K562 (cell line): ENCODE data around the gene LRRK1. TPM values are rescaled to one million over a fixed set of nuclear protein-coding genes. Genes with fewer than 3 reads are reported as not detected.

Experiments used
- CCAR2 ChIP-seq: fragments of 200-400 bp; formaldehyde crosslinking; IDR thresholded peaks from 2 replicates; pipeline ENCODE4 v1.6.1; 2017; ENCODE audit warnings: mild to moderate bottlenecking, low read depth, low read length
- COPS2 ChIP-seq: fragments of 450-650 bp; conservative IDR thresholded peaks from 2 replicates; pipeline ENCODE4 v1.6.1; 2016; ENCODE audit warnings: mild to moderate bottlenecking, moderate library complexity
- CTBP1 ChIP-seq: fragments of 450-650 bp; IDR thresholded peaks from 2 replicates; pipeline ENCODE4 v1.6.1; 2016; ENCODE audit warnings: borderline replicate concordance
- DACH1 ChIP-seq: fragments of 450-650 bp; IDR thresholded peaks from 2 replicates; pipeline ENCODE4 v1.6.1; 2018; ENCODE audit not compliant: partially characterized antibody
- EP300 ChIP-seq: IDR thresholded peaks from 2 replicates; pipeline ENCODE4 v1.6.1; 2012; ENCODE audit warnings: low read length, improper control_type of control experiment
- KDM5B ChIP-seq: fragments of 200-600 bp; sonication (generic); IDR thresholded peaks from 2 replicates; pipeline ENCODE4 v1.6.1; 2012; ENCODE audit warnings: low read depth, mild to moderate bottlenecking, moderate library complexity, low read length, control low read depth, inconsistent platforms; ENCODE audit not compliant: insufficient replicate concordance
- MIER1 ChIP-seq: fragments of 450-650 bp; IDR thresholded peaks from 2 replicates; pipeline ENCODE4 v1.6.1; 2016; ENCODE audit warnings: antibody characterized with exemption, mild to moderate bottlenecking, low read depth
- MTF1 ChIP-seq: fragments of 250-450 bp; sonication (Bioruptor Pico); IDR thresholded peaks from 2 replicates; pipeline ENCODE4 v1.9.0; 2021; ENCODE audit warnings: moderate library complexity, mild to moderate bottlenecking, inconsistent platforms, borderline replicate concordance
- RBM39 ChIP-seq: fragments of 200-400 bp; formaldehyde crosslinking; optimal IDR thresholded peaks from 2 replicates; pipeline ENCODE3; 2018; ENCODE audit warnings: low read depth, low read length
- SMARCE1 ChIP-seq: fragments of 450-650 bp; IDR thresholded peaks from 2 replicates; pipeline ENCODE4 v1.7.1; 2016; ENCODE audit warnings: mild to moderate bottlenecking
- SRSF1 ChIP-seq: fragments of 200-400 bp; formaldehyde crosslinking; IDR thresholded peaks from 2 replicates; pipeline ENCODE4 v1.6.1; 2017; ENCODE audit warnings: mild to moderate bottlenecking, low read depth, low read length, moderate library complexity
- ZNF140 ChIP-seq: fragments of 250-450 bp; sonication (Bioruptor Pico); IDR thresholded peaks from 2 replicates; pipeline ENCODE4 v1.8.0; 2021; ENCODE audit warnings: moderate library complexity, mild to moderate bottlenecking, inconsistent platforms
- ZNF431 ChIP-seq: sonication (generic); formaldehyde crosslinking; IDR thresholded peaks from 2 replicates; pipeline ENCODE4 v1.8.0; 2022; ENCODE audit warnings: mild to moderate bottlenecking, missing genetic modification reagents
- polyA plus RNA-seq, 8 experiments: library from polyadenylated mRNA; depleted of rRNA in 4 of 8; stranded (reverse) in 5 of 8; unstranded in 3 of 8; fragments of >200 nt; fragmentation: Nextera tagmentation in 2 of 8; fragmentation: Illumina TruSeq in 1 of 8; extraction: Ambion mirVana in 2 of 8; extraction: Trizol in 1 of 8; gene quantifications; 2 replicates each; pipeline versions ENCODE4 v1.2.1 to v1.2.3, GENCODE V29; 2011 to 2014; ENCODE audit warnings: inconsistent platforms in 1 of 8, missing spikeins in 1 of 8
- total RNA-seq, 7 experiments: library from RNA; depleted of rRNA in 6 of 7; stranded (reverse); fragments of >200 nt in 6 of 7; fragmentation: Illumina TruSeq in 2 of 7; extraction: Trizol in 2 of 7; gene quantifications; 2 replicates each; pipeline versions ENCODE4 v1.2.1 to v1.2.3, GENCODE V29; 2011 to 2021; ENCODE audit warnings: low replicate concordance in 1 of 7
- TF ChIP-seq, protein P1 (sequence below), 2 experiments: fragments of 450-650 bp; IDR thresholded peaks; 2 replicates each; pipeline ENCODE4 v1.6.1; 2018; ENCODE audit warnings: mild to moderate bottlenecking in 2 of 2, low read depth in 1 of 2; ENCODE audit not compliant: partially characterized antibody in 2 of 2
- TF ChIP-seq, protein P2 (sequence below): sonication (generic); formaldehyde crosslinking; IDR thresholded peaks from 2 replicates; pipeline ENCODE4 v1.4.0; 2020; ENCODE audit warnings: mild to moderate bottlenecking, missing genetic modification reagents
- TF ChIP-seq, protein P3 (sequence below), 3 experiments: IDR thresholded peaks in 2 of 3; conservative IDR thresholded peaks in 1 of 3; 2 replicates each; pipeline ENCODE4 v1.5.1; 2011 to 2012; ENCODE audit warnings: low read length in 3 of 3, mild to moderate bottlenecking in 3 of 3, control low read depth in 2 of 3, improper control_type of control experiment in 1 of 3, inconsistent platforms in 1 of 3, low read depth in 1 of 3, mixed read lengths in 1 of 3, moderate library complexity in 1 of 3; ENCODE audit not compliant: insufficient read depth in 2 of 3
- TF ChIP-seq, protein P4 (sequence below): fragments of 450-650 bp; conservative IDR thresholded peaks from 2 replicates; pipeline ENCODE4 v1.6.1; 2016; ENCODE audit warnings: missing genetic modification characterization, low read depth, mild to moderate bottlenecking, control low read depth, missing compliant biosample characterization

Gene LRRK1
- total and polyA plus RNA-seq, 9 of the 15 experiments (the other 6 are each of a cell fraction or from before 2014, with no cell fraction given), result 0.01 to 1.5 (median 0.11) TPM

DNA sequence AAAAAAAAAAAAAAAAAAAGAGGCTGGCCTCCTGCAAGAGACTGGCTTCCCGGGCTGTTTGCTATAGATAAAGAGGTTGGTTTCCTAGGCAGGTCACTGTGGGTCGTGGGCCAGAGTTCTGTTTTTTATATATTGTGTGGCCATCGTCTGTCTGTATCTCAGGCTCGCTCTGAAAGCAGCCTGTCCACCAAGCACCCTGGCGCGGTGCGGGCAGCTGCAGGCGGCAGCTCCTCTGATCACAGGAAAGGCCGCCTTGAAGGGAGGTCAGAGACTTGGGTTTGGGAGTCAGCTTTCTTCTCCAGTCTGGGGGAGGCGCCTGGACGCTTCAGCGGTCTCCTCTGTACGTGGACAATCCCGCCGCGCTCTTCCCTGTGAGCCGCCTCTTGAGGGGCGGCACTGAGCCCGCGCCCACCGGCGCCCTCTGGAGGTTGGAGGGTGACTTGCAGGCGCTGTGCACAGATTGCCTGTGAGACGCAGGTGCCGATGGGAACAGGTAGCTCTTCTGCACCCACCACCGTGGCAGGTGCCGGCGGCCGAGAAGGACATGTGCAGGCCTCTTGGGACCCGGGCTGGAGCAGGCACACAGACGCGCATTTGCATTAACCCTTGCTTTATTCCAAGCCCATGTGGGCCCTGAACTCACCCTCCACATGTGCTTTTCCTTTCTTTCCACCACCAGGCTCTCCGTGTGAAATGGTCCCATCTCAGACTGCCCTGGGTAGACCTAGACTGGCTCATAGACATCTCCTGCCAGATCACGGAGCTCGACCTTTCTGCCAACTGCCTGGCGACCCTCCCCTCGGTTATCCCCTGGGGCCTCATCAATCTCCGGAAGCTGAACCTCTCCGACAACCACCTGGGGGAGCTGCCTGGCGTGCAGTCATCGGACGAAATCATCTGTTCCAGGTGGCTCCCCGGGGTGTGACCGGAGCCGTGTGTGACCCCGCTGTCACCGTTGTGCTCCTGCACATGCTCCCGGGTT, 89.3 kb downstream of the LRRK1 start (continued):
- TF ChIP-seq, protein P1, sequence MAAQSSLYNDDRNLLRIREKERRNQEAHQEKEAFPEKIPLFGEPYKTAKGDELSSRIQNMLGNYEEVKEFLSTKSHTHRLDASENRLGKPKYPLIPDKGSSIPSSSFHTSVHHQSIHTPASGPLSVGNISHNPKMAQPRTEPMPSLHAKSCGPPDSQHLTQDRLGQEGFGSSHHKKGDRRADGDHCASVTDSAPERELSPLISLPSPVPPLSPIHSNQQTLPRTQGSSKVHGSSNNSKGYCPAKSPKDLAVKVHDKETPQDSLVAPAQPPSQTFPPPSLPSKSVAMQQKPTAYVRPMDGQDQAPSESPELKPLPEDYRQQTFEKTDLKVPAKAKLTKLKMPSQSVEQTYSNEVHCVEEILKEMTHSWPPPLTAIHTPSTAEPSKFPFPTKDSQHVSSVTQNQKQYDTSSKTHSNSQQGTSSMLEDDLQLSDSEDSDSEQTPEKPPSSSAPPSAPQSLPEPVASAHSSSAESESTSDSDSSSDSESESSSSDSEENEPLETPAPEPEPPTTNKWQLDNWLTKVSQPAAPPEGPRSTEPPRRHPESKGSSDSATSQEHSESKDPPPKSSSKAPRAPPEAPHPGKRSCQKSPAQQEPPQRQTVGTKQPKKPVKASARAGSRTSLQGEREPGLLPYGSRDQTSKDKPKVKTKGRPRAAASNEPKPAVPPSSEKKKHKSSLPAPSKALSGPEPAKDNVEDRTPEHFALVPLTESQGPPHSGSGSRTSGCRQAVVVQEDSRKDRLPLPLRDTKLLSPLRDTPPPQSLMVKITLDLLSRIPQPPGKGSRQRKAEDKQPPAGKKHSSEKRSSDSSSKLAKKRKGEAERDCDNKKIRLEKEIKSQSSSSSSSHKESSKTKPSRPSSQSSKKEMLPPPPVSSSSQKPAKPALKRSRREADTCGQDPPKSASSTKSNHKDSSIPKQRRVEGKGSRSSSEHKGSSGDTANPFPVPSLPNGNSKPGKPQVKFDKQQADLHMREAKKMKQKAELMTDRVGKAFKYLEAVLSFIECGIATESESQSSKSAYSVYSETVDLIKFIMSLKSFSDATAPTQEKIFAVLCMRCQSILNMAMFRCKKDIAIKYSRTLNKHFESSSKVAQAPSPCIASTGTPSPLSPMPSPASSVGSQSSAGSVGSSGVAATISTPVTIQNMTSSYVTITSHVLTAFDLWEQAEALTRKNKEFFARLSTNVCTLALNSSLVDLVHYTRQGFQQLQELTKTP (IDR thresholded peaks at IDR 0.05; ENCODE audit: low read depth in 1 of 2, partially characterized antibody in 2 of 2), result no peak
- TF ChIP-seq SMARCE1 (peak; percentile 70; the same call in 1 of the 2 replicates), CCAR2 (no peak), DACH1 (no peak), MTF1 (CRISPR knock-in tag) (no peak), COPS2 (no peak), ZNF140 (CRISPR knock-in tag) (no peak), CTBP1 (peak; percentile 90), KDM5B (peak; percentile 41), SRSF1 (no peak), EP300 (no peak), RBM39 (no peak), ZNF431 (peak; percentile 70; the same call in 1 of the 2 replicates), MIER1 (no peak)
- TF ChIP-seq, protein P2, sequence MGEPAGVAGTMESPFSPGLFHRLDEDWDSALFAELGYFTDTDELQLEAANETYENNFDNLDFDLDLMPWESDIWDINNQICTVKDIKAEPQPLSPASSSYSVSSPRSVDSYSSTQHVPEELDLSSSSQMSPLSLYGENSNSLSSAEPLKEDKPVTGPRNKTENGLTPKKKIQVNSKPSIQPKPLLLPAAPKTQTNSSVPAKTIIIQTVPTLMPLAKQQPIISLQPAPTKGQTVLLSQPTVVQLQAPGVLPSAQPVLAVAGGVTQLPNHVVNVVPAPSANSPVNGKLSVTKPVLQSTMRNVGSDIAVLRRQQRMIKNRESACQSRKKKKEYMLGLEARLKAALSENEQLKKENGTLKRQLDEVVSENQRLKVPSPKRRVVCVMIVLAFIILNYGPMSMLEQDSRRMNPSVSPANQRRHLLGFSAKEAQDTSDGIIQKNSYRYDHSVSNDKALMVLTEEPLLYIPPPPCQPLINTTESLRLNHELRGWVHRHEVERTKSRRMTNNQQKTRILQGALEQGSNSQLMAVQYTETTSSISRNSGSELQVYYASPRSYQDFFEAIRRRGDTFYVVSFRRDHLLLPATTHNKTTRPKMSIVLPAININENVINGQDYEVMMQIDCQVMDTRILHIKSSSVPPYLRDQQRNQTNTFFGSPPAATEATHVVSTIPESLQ (CRISPR knock-in tag), result no peak
- TF ChIP-seq, protein P3, sequence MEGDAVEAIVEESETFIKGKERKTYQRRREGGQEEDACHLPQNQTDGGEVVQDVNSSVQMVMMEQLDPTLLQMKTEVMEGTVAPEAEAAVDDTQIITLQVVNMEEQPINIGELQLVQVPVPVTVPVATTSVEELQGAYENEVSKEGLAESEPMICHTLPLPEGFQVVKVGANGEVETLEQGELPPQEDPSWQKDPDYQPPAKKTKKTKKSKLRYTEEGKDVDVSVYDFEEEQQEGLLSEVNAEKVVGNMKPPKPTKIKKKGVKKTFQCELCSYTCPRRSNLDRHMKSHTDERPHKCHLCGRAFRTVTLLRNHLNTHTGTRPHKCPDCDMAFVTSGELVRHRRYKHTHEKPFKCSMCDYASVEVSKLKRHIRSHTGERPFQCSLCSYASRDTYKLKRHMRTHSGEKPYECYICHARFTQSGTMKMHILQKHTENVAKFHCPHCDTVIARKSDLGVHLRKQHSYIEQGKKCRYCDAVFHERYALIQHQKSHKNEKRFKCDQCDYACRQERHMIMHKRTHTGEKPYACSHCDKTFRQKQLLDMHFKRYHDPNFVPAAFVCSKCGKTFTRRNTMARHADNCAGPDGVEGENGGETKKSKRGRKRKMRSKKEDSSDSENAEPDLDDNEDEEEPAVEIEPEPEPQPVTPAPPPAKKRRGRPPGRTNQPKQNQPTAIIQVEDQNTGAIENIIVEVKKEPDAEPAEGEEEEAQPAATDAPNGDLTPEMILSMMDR (IDR thresholded peaks at IDR 0.05 in 2 of 3, conservative IDR thresholded peaks at IDR 0.05 in 1 of 3; ENCODE audit: insufficient read depth in 2 of 3, low read depth in 1 of 3, low read length in 3 of 3), result peak; percentile 94 to 97 (median 95)
- TF ChIP-seq, protein P4, sequence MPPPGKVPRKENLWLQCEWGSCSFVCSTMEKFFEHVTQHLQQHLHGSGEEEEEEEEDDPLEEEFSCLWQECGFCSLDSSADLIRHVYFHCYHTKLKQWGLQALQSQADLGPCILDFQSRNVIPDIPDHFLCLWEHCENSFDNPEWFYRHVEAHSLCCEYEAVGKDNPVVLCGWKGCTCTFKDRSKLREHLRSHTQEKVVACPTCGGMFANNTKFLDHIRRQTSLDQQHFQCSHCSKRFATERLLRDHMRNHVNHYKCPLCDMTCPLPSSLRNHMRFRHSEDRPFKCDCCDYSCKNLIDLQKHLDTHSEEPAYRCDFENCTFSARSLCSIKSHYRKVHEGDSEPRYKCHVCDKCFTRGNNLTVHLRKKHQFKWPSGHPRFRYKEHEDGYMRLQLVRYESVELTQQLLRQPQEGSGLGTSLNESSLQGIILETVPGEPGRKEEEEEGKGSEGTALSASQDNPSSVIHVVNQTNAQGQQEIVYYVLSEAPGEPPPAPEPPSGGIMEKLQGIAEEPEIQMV (tag), result no peak
